Astrocyte of the cerebellum (primary cell): ENCODE measurements around the gene TUBE1.

Experiments
- DNase-seq: peaks from one replicate; pipeline ENCODE4 v3.0.0-alpha.2; 2011; ENCODE audit warnings: low read depth
- H3K4me3 ChIP-seq: 2 replicates; pipeline ENCODE4 v1.5.1; 2011; ENCODE audit warnings: mild to moderate bottlenecking, low read depth, low read length, moderate library complexity
- in situ Hi-C: cut with HindIII; loops from 2 replicates; pipeline ENCODE4 v1.10.0; 2017; ENCODE audit warnings: low sequenced_read_pairs
- TF ChIP-seq, protein P1 (sequence below): IDR thresholded peaks from 2 replicates; pipeline ENCODE4 v1.5.1; 2012; ENCODE audit warnings: low read length, low read depth, moderate library complexity, mild to moderate bottlenecking; ENCODE audit errors: missing control alignments

Gene TUBE1

GRCh38 chr6:112117554-112117953, 30.3 kb upstream of the TUBE1 start:
- H3K4me3 ChIP-seq, result no peak overlapping the region
- in situ Hi-C loops, result loop anchor here (5.0 kb wide), 1 partner anchor 40 kb away; no protein-coding TSS in a partner anchor
- TF ChIP-seq, protein P1, sequence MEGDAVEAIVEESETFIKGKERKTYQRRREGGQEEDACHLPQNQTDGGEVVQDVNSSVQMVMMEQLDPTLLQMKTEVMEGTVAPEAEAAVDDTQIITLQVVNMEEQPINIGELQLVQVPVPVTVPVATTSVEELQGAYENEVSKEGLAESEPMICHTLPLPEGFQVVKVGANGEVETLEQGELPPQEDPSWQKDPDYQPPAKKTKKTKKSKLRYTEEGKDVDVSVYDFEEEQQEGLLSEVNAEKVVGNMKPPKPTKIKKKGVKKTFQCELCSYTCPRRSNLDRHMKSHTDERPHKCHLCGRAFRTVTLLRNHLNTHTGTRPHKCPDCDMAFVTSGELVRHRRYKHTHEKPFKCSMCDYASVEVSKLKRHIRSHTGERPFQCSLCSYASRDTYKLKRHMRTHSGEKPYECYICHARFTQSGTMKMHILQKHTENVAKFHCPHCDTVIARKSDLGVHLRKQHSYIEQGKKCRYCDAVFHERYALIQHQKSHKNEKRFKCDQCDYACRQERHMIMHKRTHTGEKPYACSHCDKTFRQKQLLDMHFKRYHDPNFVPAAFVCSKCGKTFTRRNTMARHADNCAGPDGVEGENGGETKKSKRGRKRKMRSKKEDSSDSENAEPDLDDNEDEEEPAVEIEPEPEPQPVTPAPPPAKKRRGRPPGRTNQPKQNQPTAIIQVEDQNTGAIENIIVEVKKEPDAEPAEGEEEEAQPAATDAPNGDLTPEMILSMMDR, result no peak
- DNase-seq, result no peak

DNA sequence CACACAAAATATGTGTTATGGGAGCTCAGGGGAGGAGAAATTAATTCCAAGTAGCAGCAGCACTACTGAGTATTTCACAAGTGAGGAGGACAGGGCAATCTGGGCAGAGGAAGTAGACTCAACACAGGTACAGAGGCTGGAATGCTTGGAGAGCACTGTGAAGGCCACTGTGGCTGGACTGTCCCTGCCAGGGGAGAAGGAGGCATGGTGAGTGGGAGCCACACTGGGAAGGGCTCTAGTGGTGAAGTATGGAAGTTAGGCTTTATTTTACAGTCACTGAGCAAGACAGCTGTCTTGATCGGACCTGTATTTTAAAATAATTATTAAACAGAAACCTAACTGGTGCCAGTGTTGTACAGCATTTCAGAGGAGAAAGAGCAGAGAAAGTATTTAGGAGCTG, 28.9 kb upstream of the TUBE1 start:
- TF ChIP-seq, protein P1, result no peak
- no peak overlapping the region for H3K4me3 ChIP-seq
- no peak for DNase-seq
- in situ Hi-C loops, result loop anchor here (5.0 kb wide), 1 partner anchor 41 kb away; no protein-coding TSS in a partner anchor

GRCh38 chr6:112114577-112115223, 27.4 kb upstream of the TUBE1 start:
- H3K4me3 ChIP-seq, result no peak overlapping the region
- TF ChIP-seq, protein P1, result no peak
- in situ Hi-C loops, result loop anchor here (5.0 kb wide), 1 partner anchor 43 kb away; no protein-coding TSS in a partner anchor
- DNase-seq, result no peak

GRCh38 chr6:112113918-112114317, 26.6 kb upstream of the TUBE1 start:
- in situ Hi-C loops, result no loop called here
- TF ChIP-seq, protein P1, result no peak
- no peak overlapping the region for H3K4me3 ChIP-seq
- peak; percentile 35 for DNase-seq

DNA sequence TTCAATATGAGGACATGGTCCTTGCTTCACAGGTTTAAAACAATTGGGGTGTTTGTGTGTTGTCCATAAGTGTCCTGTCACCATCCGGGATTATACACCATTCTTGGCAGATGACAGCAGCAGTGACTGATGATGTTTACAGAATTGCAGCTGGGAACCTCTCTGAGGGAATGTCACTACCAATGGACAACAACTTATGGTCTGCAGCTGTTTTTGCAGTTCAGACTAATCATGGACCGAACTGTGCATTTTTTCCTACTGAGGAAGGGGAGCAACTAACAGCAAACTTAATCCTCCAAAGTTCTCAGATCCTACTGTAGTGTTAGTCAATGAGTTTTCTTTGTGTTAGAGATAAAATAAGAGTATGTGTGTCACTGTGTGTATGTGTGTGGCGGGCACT, 26.1 kb upstream of the TUBE1 start:
- no peak for DNase-seq
- TF ChIP-seq, protein P1, result no peak
- in situ Hi-C loops, result no loop called here
- no peak overlapping the region for H3K4me3 ChIP-seq

- no peak for DNase-seq
- in situ Hi-C loops, result no loop called here
- no peak overlapping the region for H3K4me3 ChIP-seq
- TF ChIP-seq, protein P1, result no peak
Observed at GRCh38 chr6:112109262-112109661, 22.0 kb upstream of the TUBE1 start.
